ENCODE measurements around the gene PLEKHJ1. TPM values are rescaled to one million over a fixed set of nuclear protein-coding genes. Genes with fewer than 3 reads are reported as not detected.

PLEKHJ1 gene
- total and polyA plus RNA-seq, 2 of the 8 experiments (the other 6 are each of a cell fraction or from before 2014, with no cell fraction given): 135 to 187 TPM

DNA sequence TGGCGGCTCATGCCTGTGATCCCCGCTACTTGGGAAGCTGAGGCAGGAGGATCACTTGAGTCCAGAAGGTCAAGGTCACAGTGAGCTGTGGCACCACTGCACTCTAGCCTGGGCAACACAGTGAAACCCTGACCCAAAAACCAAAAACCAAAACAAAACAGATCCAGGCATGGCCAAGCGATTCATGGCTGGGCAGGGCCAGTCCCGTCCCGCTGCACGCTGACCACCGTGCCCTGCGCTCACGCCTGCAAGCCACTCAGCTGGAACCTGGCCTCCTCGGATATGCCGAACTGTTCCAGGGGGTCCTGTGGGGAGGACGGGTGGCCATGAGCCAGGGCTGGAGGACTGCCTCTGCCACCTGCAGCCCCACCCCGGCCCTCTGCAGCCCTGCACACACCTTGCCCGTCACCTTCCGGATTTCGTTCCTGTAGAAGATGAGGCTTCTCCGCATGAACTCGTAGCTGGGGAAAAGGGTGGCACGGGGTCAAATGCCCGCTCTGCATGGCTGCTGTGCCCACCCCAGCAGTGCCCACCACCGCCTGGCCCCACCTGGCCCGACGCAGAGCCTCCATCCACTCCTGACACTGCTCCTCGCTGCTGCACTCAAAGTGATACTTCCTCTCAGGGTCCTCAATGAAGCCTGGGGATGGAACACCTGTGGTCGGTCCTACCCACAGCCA, 2.4 kb downstream of the PLEKHJ1 start (continued):
- TF ChIP-seq, protein P1, sequence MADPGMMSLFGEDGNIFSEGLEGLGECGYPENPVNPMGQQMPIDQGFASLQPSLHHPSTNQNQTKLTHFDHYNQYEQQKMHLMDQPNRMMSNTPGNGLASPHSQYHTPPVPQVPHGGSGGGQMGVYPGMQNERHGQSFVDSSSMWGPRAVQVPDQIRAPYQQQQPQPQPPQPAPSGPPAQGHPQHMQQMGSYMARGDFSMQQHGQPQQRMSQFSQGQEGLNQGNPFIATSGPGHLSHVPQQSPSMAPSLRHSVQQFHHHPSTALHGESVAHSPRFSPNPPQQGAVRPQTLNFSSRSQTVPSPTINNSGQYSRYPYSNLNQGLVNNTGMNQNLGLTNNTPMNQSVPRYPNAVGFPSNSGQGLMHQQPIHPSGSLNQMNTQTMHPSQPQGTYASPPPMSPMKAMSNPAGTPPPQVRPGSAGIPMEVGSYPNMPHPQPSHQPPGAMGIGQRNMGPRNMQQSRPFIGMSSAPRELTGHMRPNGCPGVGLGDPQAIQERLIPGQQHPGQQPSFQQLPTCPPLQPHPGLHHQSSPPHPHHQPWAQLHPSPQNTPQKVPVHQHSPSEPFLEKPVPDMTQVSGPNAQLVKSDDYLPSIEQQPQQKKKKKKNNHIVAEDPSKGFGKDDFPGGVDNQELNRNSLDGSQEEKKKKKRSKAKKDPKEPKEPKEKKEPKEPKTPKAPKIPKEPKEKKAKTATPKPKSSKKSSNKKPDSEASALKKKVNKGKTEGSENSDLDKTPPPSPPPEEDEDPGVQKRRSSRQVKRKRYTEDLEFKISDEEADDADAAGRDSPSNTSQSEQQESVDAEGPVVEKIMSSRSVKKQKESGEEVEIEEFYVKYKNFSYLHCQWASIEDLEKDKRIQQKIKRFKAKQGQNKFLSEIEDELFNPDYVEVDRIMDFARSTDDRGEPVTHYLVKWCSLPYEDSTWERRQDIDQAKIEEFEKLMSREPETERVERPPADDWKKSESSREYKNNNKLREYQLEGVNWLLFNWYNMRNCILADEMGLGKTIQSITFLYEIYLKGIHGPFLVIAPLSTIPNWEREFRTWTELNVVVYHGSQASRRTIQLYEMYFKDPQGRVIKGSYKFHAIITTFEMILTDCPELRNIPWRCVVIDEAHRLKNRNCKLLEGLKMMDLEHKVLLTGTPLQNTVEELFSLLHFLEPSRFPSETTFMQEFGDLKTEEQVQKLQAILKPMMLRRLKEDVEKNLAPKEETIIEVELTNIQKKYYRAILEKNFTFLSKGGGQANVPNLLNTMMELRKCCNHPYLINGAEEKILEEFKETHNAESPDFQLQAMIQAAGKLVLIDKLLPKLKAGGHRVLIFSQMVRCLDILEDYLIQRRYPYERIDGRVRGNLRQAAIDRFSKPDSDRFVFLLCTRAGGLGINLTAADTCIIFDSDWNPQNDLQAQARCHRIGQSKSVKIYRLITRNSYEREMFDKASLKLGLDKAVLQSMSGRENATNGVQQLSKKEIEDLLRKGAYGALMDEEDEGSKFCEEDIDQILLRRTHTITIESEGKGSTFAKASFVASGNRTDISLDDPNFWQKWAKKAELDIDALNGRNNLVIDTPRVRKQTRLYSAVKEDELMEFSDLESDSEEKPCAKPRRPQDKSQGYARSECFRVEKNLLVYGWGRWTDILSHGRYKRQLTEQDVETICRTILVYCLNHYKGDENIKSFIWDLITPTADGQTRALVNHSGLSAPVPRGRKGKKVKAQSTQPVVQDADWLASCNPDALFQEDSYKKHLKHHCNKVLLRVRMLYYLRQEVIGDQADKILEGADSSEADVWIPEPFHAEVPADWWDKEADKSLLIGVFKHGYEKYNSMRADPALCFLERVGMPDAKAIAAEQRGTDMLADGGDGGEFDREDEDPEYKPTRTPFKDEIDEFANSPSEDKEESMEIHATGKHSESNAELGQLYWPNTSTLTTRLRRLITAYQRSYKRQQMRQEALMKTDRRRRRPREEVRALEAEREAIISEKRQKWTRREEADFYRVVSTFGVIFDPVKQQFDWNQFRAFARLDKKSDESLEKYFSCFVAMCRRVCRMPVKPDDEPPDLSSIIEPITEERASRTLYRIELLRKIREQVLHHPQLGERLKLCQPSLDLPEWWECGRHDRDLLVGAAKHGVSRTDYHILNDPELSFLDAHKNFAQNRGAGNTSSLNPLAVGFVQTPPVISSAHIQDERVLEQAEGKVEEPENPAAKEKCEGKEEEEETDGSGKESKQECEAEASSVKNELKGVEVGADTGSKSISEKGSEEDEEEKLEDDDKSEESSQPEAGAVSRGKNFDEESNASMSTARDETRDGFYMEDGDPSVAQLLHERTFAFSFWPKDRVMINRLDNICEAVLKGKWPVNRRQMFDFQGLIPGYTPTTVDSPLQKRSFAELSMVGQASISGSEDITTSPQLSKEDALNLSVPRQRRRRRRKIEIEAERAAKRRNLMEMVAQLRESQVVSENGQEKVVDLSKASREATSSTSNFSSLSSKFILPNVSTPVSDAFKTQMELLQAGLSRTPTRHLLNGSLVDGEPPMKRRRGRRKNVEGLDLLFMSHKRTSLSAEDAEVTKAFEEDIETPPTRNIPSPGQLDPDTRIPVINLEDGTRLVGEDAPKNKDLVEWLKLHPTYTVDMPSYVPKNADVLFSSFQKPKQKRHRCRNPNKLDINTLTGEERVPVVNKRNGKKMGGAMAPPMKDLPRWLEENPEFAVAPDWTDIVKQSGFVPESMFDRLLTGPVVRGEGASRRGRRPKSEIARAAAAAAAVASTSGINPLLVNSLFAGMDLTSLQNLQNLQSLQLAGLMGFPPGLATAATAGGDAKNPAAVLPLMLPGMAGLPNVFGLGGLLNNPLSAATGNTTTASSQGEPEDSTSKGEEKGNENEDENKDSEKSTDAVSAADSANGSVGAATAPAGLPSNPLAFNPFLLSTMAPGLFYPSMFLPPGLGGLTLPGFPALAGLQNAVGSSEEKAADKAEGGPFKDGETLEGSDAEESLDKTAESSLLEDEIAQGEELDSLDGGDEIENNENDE (IDR thresholded peaks at IDR 0.05; ENCODE audit: insufficient replicate concordance, low read length): no peak
- TF ChIP-seq CBX8 (IDR thresholded peaks at IDR 0.05; ENCODE audit: borderline replicate concordance, low read depth, low read length) (no peak), JUN (IDR thresholded peaks at IDR 0.05; ENCODE audit: low read depth, low read length) (no peak)
